Breast epithelium (tissue), 3 donors: Measurements from ENCODE around the gene CTNNA1.

ENCODE experiments used
- POLR2A ChIP-seq: fragments of 450-650 bp; IDR thresholded peaks from one replicate; pipeline ENCODE4 v1.6.1; 2016; ENCODE audit warnings: antibody characterized with exemption, mild to moderate bottlenecking, moderate library complexity
- TF ChIP-seq, protein P1 (sequence below), 3 donors: fragments of 450-650 bp; IDR thresholded peaks; one replicate each; pipeline ENCODE4 v1.5.1; 2016 to 2017; ENCODE audit warnings: antibody characterized with exemption in 3 of 3, mild to moderate bottlenecking in 3 of 3, moderate library complexity in 3 of 3

- no peak for TF ChIP-seq POLR2A
- TF ChIP-seq, protein P1, sequence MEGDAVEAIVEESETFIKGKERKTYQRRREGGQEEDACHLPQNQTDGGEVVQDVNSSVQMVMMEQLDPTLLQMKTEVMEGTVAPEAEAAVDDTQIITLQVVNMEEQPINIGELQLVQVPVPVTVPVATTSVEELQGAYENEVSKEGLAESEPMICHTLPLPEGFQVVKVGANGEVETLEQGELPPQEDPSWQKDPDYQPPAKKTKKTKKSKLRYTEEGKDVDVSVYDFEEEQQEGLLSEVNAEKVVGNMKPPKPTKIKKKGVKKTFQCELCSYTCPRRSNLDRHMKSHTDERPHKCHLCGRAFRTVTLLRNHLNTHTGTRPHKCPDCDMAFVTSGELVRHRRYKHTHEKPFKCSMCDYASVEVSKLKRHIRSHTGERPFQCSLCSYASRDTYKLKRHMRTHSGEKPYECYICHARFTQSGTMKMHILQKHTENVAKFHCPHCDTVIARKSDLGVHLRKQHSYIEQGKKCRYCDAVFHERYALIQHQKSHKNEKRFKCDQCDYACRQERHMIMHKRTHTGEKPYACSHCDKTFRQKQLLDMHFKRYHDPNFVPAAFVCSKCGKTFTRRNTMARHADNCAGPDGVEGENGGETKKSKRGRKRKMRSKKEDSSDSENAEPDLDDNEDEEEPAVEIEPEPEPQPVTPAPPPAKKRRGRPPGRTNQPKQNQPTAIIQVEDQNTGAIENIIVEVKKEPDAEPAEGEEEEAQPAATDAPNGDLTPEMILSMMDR (IDR thresholded peaks at IDR 0.05) = no peak
These were observed 207.0 kb downstream of the CTNNA1 start for GRCh38 chr5:138960145-138960692.
